Renal cortical epithelial cell (primary cell): ENCODE measurements around the gene SLC38A1. TPM values are rescaled to one million over a fixed set of nuclear protein-coding genes. Genes with fewer than 3 reads are reported as not detected.
"Not testable (repeated sequence)": the region's sequence is repeated elsewhere in the genome, so short reads cannot be mapped to it uniquely, and the experiment has no call there.

Source experiments
- DNase-seq: peaks from one replicate; pipeline ENCODE4 v3.0.0-alpha.2; 2011; ENCODE audit warnings: low read depth
- total RNA-seq: library from RNA; depleted of rRNA; stranded (reverse); fragments of >200 nt; gene quantifications from 2 replicates; pipeline ENCODE4 v1.2.3, GENCODE V29; 2014

The SLC38A1 gene
- total RNA-seq, 1 donor from 2014 or later: 228 TPM

DNA sequence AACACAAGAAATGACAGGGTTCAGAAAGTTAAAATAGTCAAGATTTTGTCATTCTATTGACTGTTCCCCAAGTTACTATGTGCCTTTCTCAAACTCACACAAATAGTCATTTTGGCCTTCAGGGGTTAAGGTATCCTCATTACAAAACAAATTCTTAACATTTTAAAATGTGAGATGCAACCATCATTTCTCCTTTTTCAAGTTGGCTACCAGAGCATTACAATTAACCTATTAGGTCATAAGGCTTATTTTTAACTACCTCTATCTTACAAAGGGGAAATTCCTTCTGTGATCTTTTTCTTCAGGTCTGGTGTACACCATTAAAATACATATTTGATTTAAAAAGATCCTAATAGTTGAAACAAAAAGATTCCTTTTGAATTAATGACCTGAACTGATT, 61.2 kb downstream of the SLC38A1 start:
- DNase-seq: no peak

DNA sequence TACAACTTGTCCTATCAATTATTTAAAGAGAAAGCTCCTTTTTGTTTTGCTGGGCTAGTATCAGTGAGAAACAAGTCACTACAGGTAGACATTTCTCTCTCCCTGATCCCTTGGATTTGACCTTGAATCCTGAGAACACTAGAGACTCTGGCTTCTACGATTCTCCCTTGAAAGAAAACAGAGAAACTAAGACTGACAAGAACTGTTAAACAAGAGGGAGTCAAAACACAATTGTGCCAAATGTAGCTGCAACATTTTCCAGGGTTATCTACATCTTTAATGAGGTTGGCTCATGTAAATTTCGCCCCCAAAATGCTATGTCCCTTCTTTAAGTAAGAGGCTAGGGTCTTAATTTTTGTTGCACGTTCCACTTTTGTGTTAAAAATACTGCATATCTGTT, 62.4 kb downstream of the SLC38A1 start:
- DNase-seq: no peak

DNA sequence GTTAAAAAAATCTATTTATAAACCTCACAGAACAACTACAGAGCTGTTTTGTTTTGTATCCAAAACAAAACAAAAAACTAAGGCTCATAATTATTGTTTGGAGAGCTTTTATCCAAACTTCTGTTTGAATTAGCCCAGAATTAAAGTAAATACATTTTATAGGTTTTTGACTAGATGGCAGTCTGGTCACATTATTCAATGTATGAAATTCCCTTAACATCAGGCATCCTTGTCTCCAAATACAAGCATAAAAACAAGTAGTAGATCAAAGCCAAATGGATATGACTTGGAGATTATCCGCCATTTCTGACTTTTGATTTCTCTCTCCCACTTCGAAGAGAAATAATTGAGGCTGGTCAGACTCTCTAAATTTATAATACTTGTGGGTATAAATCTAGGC, 63.5 kb downstream of the SLC38A1 start:
- no peak for DNase-seq

DNA sequence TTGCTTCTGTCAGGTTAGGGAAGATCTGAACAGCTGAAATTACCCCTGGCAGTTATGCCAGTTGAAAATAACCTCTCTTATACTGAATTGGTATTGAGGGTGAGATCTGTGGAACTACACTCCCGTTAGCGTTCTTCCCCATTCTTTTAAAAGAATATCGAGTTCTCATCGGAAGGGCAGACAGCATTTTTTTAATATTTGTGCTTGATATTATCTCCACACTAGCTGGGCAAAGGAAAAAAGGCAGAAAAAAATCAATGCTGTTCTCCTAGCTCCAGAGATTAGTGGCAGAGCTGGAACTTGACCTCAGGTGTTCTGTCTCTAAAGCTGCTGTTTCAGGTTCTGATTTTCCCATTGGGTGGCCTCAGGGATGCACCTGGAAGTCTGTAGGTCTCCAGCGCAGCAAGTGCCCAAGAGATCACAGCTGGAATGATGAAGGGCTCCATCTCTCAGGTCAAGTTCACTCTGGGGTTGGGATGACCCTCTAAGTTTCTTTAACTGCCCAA, 67.5 kb downstream of the SLC38A1 start:
- DNase-seq: no peak

DNA sequence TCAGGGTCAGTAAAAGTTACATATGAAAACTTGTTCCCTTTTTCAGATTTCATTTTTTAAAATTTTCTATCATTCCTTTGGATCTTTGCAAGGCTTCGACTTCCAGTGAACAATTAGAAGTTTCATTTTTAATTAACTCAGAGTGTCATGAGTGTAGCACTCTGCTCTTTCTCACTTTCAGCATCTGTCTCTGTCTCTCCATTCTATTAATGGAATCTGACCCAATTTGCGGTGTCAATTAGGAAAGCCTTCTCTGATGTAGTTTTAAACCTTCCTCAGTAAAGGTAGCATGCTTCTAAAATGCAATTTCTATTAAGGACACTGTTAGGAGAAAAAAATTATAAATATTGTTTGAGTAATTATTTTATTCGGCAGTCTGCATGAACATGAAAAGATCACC, 68.3 kb downstream of the SLC38A1 start:
- DNase-seq: no peak

DNA sequence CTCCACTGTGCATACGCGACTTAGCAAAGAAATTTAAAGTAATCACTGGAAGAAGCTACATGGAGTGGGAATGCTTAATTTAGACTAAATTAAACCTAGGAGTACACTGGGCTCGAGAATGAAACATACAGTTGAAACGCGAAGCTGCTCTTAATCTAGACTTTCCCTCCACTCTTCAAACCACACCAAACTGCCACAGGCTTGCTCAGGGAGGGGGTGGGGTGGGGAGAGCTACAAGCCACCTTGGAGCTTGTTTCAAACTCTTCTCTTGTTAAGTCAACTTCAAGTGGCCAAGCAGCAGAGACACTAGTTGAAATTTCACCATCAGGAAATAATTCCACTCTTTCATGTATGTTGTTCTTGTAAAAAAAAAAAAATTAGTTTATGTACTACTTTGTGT, 69.9 kb downstream of the SLC38A1 start:
- DNase-seq: no peak

DNA sequence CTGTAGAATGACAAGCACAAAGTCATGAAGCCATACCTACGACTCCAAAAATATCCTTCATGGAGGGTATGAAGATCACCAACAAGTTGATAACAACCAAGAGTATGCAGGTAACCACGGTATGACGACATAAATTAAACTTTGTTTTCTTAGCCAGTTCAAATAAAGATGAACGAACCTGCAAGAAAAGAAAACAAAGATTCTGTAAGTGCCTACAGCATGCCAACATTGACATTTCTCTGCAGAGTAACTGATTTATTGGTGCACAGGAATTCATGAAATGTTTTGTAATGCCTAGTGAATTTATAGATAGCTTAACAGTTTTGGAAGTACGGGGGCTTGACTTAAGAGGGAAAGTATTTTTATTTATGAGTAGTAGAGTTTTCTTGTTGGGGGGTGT, 71.0 kb downstream of the SLC38A1 start:
- DNase-seq: no peak

DNA sequence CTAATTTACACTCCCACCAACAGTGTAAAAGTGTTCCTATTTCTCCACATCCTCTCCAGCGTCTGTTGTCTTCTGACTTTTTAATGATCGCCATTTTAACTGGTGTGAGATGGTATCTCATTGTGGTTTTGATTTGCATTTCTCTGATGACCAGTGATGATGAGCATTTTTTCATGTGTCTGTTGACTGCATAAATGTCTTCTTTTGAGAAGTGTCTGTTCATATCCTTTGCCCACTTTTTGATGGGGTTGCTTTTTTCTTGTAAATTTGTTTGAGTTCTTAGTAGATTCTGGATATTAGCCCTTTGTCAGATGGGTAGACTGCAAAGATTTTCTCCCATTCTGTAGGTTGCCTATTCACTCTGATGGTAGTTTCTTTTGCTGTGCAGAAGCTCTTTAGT, 78.3 kb downstream of the SLC38A1 start:
- not testable (repeated sequence) for DNase-seq

DNA sequence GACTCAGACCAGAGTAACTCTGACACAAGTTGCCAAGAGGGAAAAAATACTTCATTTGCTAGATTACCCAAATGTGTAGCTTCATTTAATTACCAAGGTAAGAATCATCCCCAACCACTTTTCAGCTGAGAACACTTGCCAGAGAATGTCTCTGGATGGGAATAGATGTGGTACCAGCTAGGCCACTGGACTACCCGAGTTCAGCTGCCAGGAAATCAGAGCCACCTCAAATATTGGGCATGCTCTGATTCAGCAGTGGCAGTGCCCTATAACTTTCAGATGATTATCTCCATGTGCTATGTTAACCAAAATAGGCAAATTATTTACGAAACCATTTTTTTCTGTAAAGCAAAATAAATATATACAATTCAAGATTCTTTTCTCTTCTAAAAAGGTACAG, 80.7 kb downstream of the SLC38A1 start:
- no peak for DNase-seq

DNA sequence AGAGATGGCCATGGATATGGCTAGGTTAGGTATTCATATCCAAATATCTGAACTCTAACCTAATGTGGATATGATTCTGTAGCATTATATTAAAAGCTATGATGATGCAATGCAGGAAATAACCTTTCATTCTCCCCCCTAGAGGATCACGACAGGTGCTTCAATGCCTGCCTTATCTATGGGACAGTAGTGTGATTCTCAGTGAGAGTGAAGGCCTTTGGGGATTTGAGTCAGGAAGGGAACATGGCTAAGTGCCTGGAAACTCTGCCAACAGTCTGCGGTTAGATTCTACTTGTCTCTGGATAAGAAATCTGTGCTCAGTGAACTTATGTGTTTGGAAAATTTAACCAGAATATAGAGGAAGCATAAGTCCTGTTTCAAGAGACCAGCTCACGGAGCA, 81.8 kb downstream of the SLC38A1 start:
- peak; percentile 18 for DNase-seq

DNA sequence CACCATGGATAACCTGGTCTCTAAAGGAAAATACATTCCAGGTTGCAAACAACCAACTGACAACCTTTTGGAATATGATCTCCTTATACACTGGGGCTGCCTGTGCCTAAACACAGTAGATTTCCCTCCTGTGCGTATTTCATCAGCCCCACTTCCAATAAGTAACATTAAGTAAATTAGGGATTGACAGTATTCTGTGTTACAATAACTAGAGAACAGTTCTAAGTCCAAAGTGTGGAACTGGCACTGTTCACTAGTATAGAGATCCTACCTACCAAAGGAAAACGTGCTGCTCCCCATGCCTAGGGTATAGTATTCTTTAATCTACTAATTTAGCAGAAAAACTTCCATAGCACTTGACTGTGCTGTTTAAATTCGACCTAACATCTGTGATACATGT, 82.8 kb downstream of the SLC38A1 start:
- DNase-seq: no peak

DNA sequence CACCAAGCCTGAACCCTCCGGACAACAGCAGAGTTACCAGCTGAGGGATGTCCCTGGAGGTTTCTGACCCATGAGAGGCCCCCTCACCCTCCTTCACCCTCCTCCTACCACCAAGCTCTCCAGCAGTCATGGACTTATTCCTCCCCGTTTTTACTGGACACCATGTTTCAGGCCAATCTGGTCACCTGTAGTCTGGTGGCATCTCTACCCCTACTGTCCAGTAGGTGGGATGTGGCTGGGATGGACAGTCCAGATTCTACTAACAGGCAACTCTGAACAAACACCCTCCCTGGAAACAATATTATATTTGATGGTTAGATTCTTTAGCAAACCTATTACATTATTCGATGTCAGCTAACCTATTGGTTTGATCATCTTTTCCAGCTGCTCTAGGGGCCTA, 83.2 kb downstream of the SLC38A1 start:
- no peak for DNase-seq

DNA sequence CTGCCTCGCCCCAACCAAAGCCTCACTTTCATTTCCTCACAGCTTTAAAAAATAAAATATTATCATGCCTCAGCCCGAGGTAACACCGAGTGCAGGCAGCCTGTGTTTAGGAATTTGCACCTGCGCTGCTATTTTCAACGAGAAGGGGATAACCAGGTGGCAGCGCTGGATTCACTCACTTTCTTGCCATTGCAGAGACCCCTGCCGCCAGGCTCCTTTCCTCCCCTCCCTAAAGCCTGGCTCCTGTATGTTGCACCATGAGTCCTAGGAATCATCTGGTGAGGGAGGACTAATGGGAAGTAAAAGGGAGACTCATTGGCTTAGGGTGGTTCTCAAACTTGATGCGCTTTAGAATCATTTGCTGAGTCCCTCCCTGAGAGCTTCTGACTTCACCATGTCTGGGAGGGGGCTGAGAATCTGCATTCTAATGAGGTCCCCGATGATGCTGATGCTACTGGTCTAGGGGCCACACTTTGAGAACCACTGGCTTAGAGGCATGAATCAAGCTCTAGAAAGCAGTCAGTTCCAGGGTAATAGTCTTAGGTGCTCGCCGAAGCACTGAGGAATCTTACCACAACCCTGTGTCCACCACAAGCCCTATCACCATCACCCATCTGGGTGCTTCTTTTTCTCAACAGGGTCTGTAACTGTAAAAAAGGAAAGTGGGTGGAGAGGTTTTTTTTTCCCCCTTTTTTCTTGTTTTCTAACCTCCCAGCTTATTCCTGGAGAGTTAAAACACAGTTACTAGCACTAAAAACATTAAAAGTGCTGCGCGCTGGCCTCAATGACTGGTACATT, 83.8 kb downstream of the SLC38A1 start:
- DNase-seq: no peak

DNA sequence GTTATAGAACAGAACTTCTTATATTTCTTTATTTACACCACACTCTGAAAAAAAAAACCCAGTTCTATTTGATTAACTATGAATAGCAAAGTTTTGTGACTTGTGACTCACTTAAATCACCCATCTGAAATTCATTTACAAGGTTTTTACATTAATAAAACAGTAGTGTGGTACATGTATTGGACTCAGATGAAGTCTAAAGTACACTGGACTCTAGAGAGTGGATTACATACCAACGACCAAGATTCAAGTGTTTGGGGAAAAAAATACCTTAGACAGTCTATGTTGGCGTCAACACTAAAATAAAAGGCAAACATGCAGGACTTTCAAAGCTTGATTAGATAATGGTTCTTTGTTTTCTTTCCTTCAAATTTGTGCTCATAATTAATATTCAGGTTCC, 85.7 kb downstream of the SLC38A1 start:
- no peak for DNase-seq

DNA sequence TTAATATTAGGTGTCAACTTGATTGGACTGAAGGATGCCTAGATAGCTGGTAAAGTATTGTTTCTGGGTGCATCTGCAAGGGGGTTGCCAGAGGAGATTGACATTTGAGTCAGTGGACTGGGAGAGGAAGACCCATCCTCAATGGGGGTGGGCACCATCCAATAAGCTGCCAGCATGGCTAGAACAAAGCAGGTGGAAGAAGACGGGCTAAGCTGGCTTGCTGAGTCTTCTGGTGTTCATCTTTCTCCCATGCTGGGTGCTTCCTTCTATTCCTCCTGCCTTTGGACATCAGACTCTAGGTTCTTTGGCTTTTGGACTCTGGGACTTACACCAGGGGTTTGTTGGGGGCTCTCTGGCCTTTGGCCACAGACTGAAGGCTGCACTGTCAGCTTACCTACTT, 87.4 kb downstream of the SLC38A1 start:
- no peak for DNase-seq

DNA sequence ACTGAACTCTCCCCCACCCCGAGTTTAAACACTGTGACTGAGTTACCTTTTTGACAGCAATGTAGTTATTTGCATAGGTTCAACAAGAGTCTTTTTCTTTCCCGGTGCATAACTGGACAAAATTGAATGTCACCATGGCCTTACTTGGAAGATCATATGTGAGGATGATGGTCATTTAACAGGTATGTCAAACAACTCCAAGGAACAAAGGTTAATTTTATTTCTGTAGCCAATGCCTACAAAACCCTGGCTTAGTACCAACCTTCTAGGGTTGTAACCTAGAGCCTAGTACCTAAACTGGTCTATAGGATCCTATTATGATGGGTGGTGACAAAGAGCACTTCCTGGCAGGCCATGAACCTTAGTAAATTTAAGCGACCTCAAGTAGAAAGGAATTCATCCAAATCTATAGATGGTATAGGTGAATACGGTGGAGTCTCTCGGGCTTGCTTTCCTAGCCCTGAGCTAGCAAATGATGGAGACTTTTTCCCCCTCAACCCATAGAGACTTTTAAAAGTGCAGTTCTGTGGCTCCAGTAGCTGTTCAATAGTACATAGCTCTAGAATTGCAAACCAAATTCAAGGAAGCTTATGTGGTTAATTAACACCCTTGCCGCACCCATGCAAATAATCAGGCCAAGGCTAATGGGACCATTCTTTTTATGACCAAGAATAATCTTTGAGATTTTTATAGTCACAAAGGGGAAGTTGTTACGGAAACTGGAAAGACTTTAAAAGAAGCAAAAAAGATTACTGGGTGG, 89.0 kb downstream of the SLC38A1 start:
- peak; percentile 7 for DNase-seq

DNA sequence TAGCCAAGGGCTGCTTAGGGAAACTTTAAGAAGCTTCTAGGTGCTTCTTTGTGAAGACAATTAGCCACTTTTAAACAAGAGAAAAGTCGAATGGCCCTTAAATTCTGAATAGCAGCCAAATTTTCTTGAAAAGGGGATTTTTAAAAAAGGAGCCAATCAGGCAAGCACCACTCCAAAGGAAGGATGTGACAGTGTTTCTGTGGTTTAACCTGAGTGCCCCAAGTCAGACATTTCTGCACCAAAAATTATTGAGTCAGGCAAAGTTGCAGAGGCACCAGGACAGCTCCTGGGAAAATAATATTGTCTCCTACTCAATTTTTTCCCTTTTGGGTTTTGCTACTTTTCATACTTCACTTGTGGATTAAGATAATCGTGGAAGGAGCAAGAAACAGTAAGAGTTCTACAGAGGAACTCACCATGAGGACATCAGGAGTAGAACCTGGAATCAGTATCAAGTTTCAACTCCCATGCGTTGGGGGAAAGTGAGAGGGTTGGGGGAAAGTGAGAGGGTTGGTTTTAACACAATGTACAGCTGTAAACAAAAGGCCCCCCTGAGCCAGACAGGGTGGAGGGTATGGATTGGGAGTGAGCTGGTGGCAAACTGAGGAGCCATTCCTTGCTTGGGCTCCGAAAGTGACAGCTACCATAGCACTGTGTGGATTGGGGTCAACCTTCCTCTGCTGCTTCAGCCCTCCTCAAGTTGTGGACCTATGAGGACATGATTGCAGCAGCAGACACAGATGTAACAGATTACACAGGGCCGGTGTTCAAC, 90.8 kb downstream of the SLC38A1 start:
- DNase-seq: no peak

DNA sequence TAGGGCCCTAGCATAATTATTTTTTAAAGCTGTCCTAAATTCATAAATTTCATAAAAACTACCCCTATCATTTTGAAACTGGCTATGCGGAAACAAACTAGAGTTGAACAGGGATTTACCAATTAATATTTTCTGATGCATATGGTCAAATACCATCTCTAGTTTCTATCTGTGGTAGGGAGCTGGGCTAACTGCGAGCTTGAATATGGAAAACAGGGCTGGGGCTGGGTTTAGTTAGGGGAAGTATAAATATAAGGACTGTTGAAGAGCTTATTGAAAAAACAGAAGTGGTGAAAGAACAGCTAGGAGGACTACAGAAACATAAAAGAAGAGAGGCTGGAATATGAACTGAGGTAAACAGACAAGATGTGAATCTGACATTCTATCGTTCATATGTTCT, 91.8 kb downstream of the SLC38A1 start:
- no peak for DNase-seq

DNA sequence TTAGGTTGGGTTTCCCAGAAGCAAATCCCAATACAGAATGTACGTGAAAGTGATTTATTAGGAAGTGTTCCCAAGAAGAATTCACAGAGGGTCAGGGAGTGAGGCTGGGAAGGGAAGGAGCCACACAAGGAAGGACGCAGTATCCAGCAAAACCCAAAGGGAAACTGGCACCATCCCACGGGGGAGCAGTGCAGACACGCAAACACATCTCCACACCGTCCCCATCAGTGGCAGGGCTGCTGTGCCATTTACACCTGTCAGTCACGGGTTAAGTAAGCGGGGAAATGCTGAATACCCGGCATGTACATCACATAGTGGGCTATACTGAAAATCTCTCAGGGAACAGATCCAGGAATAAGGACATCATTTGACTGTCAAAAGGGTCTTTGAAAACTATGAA, 93.9 kb downstream of the SLC38A1 start:
- DNase-seq: no peak

DNA sequence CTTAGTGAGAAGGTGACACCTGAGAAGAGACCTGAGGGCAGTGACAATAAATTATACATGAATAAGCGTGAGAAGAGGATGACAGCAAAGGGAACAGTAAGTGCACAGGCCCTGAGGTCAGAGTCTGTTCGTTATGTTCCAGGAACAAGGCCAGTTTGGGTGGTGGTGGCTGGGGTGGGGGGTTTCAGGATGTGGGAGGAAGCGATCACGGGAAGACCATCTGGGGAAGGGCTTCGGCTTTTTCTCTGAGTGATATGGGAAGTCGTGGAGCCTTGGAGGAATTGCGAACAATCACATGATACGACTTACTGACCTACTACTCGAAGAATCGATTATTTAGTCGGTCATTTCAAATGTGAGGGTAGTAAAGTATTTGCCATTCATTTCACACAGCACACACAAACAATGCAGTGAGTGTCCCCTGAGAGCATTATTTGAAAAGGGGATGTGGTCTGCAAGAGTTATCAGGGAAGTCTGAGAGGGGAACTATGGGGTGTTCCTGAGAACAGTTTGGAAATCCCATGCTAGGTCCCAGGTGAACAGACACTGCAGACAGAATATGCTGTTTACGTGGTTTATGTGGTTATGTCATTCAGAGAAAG, 94.7 kb downstream of the SLC38A1 start:
- no peak for DNase-seq

DNA sequence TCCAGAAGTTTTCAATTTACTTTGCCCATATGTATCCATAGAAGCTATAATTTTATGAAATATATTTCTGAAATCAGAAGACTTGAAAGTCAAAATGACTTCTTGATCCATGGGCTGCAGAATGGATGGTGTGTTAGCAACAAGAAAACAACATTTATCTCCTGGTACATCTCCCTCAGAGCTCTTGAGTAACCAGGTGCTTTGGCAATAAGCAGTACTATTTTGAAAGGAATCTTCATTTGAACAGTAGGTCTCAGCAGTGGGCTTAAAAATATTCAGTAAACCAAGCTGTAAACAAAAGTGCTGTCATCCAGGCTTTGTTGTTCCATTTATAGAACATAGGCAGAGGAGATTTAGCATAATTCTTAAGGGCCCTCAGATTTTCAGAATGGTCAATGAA, 100.4 kb downstream of the SLC38A1 start:
- DNase-seq: no peak

DNA sequence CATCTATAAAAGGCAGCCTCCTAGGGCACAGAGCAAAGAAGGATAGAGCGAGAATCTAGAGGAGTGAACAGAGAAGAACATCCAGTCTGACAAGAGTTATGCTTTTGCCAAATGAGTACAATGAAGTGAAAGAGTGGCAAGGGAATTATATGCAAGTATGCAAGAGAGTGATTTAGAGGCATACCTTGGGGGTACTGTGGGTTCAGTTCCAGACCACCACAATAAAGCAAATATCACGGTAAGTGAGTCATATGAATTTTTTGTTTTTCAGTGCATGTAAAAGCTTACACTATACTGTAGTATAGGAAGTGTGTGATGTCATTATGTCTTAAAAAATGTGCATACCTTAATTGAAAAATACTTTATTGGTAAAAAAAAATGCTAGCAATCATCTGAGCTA, 101.4 kb downstream of the SLC38A1 start:
- no peak for DNase-seq
